PC-3 (cell line): ENCODE results near the gene IGSF21. TPM values are rescaled to one million over a fixed set of nuclear protein-coding genes. Genes with fewer than 3 reads are reported as not detected.

Source experiments
- ATAC-seq: fragments of 200-7000 bp; cut with Tn5 transposase; 2 replicates; pipeline ENCODE4 v1.9.1; 2020; ENCODE audit warnings: mild to moderate bottlenecking, moderate library complexity
- BruUV-seq: library from RNA; stranded (reverse); fragments of 400-500 nt; replicated peaks from 2 replicates; lab custom pipeline; 2021; lab: Mats Ljungman, UMichigan
- CTCF ChIA-PET: fragments of 300-600 bp; sonication (Branson Sonifier 250); formaldehyde crosslinking; loops from one replicate; lab custom pipeline; 2022; ENCODE audit warnings: antibody characterized with exemption; lab: Charles Lee
- POLR2A ChIA-PET: fragments of 300-600 bp; sonication (Branson Sonifier 250); formaldehyde crosslinking; loops from one replicate; lab custom pipeline; 2022; ENCODE audit warnings: antibody characterized with exemption; ENCODE audit not compliant: unreplicated experiment; lab: Charles Lee
- DNase-seq: peaks from one replicate; pipeline ENCODE4 v3.0.0-alpha.2; 2015
- H2AFZ ChIP-seq: fragments of 300-600 bp; sonication (generic); 2 replicates; pipeline ENCODE4 v1.6.0; 2016; ENCODE audit warnings: antibody characterized with exemption, low read length
- H3F3A ChIP-seq: fragments of 300-600 bp; sonication (generic); one replicate; pipeline ENCODE4 v1.6.0; 2017; ENCODE audit warnings: antibody characterized with exemption, low read length, control low read depth, mild to moderate bottlenecking; ENCODE audit not compliant: unreplicated experiment
- H3K27ac ChIP-seq: fragments of 300-600 bp; sonication (generic); 2 replicates; pipeline ENCODE4 v1.5.1; 2016; ENCODE audit warnings: mild to moderate bottlenecking, low read length
- H3K27me3 ChIP-seq: fragments of 300-600 bp; sonication (generic); 2 replicates; pipeline ENCODE4 v1.6.1; 2016; ENCODE audit warnings: low read length, mixed read lengths
- H3K36me3 ChIP-seq: fragments of 300-600 bp; sonication (generic); 2 replicates; pipeline ENCODE4 v1.6.1; 2016; ENCODE audit warnings: low read depth, mixed run types, low read length, mixed read lengths
- H3K4me1 ChIP-seq: fragments of 300-600 bp; sonication (generic); 2 replicates; pipeline ENCODE4 v1.5.1; 2016; ENCODE audit warnings: low read length; ENCODE audit not compliant: insufficient read depth
- H3K4me2 ChIP-seq: fragments of 300-600 bp; sonication (generic); 2 replicates; pipeline ENCODE4 v1.6.0; 2016; ENCODE audit warnings: low read length
- H3K4me3 ChIP-seq: fragments of 300-600 bp; sonication (generic); 2 replicates; pipeline ENCODE4 v1.5.1; 2016; ENCODE audit warnings: mild to moderate bottlenecking, low read length, mixed read lengths
- H3K79me2 ChIP-seq: fragments of 300-600 bp; sonication (generic); 2 replicates; pipeline ENCODE4 v1.6.1; 2017; ENCODE audit warnings: low read length, mixed read lengths
- H3K9ac ChIP-seq: fragments of 300-600 bp; sonication (generic); 2 replicates; pipeline ENCODE4 v1.6.0; 2016; ENCODE audit warnings: mild to moderate bottlenecking, low read length
- H3K9me2 ChIP-seq: fragments of 300-600 bp; sonication (generic); replicated peaks from 2 replicates; pipeline ENCODE4 v1.6.1; 2016; ENCODE audit warnings: mixed run types, low read length, mixed read lengths
- H3K9me3 ChIP-seq: fragments of 300-600 bp; sonication (generic); 2 replicates; pipeline ENCODE4 v1.6.1; 2016; ENCODE audit warnings: low read length, mixed read lengths
- H4K20me1 ChIP-seq: fragments of 300-600 bp; sonication (generic); 2 replicates; pipeline ENCODE4 v1.6.1; 2016; ENCODE audit warnings: low read length, mixed read lengths
- EZH2 ChIP-seq: fragments of 300-600 bp; sonication (generic); IDR thresholded peaks from one replicate; pipeline ENCODE4 v1.6.1; 2017; ENCODE audit warnings: antibody characterized with exemption, mild to moderate bottlenecking, low read length; ENCODE audit not compliant: unreplicated experiment
- EZH2phosphoT487 ChIP-seq: fragments of 300-600 bp; sonication (generic); IDR thresholded peaks from 2 replicates; pipeline ENCODE4 v1.6.1; 2018; ENCODE audit warnings: mild to moderate bottlenecking, antibody characterized with exemption, low read length, borderline replicate concordance
- intact Hi-C: fragments of 100-400 bp; cut with micrococcal nuclease; formaldehyde crosslinking; loops from 2 replicates; pipeline ENCODE4 v1.9.0; 2023
- total RNA-seq: library from RNA; depleted of rRNA; stranded (reverse); fragments of >200 nt; gene quantifications from 2 replicates; pipeline ENCODE4 v1.2.3, GENCODE V29; 2014
- TF ChIP-seq, protein P1 (sequence below): fragments of 300-600 bp; sonication (generic); conservative IDR thresholded peaks from 2 replicates; pipeline ENCODE4 v1.5.1; 2017; ENCODE audit warnings: antibody characterized with exemption, low read depth, mild to moderate bottlenecking, low read length

IGSF21 gene
- total RNA-seq, 1 experiment from 2014 or later: not detected

GRCh38 chr1:18132711-18133541, 25.3 kb downstream of the IGSF21 start:
- CTCF ChIA-PET: interaction anchor here (0.5 kb wide), 1 partner anchor 168 kb away, joined by 3 read pairs; no protein-coding TSS in a partner anchor
- POLR2A ChIA-PET: no interaction called here

GRCh38 chr1:18134324-18135046, 26.9 kb downstream of the IGSF21 start:
- Histone ChIP-seq H3K36me3 (no peaks in the 10 kb centered on the region), H3K4me2 (no peak overlapping the region), H3K9ac (no peak overlapping the region), H3K27me3 (peaks cover 3% of the 10 kb centered on the region; the same call in 1 of the 2 replicates), H3K27ac (no peak overlapping the region), H3K4me3 (no peak overlapping the region), H3F3A (no peaks in the 10 kb centered on the region), H4K20me1 (no peaks in the 10 kb centered on the region), H3K4me1 (no peaks in the 10 kb centered on the region), H3K9me3 (no peaks in the 10 kb centered on the region), H2AFZ (no peak overlapping the region), H3K79me2 (no peaks in the 10 kb centered on the region), H3K9me2 (no peaks in the 10 kb centered on the region)
- CTCF ChIA-PET: no interaction called here
- TF ChIP-seq, protein P1, sequence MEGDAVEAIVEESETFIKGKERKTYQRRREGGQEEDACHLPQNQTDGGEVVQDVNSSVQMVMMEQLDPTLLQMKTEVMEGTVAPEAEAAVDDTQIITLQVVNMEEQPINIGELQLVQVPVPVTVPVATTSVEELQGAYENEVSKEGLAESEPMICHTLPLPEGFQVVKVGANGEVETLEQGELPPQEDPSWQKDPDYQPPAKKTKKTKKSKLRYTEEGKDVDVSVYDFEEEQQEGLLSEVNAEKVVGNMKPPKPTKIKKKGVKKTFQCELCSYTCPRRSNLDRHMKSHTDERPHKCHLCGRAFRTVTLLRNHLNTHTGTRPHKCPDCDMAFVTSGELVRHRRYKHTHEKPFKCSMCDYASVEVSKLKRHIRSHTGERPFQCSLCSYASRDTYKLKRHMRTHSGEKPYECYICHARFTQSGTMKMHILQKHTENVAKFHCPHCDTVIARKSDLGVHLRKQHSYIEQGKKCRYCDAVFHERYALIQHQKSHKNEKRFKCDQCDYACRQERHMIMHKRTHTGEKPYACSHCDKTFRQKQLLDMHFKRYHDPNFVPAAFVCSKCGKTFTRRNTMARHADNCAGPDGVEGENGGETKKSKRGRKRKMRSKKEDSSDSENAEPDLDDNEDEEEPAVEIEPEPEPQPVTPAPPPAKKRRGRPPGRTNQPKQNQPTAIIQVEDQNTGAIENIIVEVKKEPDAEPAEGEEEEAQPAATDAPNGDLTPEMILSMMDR: no peak
- no peak for TF ChIP-seq EZH2phosphoT487
- no peak for TF ChIP-seq EZH2
- DNase-seq (no peak), ATAC-seq (no peak)
- no TSS peak for BruUV-seq
- intact Hi-C loops: no loop called here
- POLR2A ChIA-PET: no interaction called here

More at GRCh38 chr1:18132711-18133541, 25.3 kb downstream of the IGSF21 start:
- H3K27ac ChIP-seq: no peak overlapping the region
- intact Hi-C loops: no loop called here
- TF ChIP-seq EZH2phosphoT487: no peak
- TF ChIP-seq EZH2: no peak
- TF ChIP-seq, protein P1: no peak
- H3K27me3 ChIP-seq: peaks cover 3% of the 10 kb centered on the region; the same call in 1 of the 2 replicates
- no peaks in the 10 kb centered on the region for H3K79me2 ChIP-seq
- no peaks in the 10 kb centered on the region for H3K9me3 ChIP-seq
- no peaks in the 10 kb centered on the region for H3K36me3 ChIP-seq
- no peak for ATAC-seq
- no peak overlapping the region for H2AFZ ChIP-seq
- no peak overlapping the region for H3K9ac ChIP-seq
- BruUV-seq: no TSS peak
- no peaks in the 10 kb centered on the region for H3F3A ChIP-seq
- no peak for DNase-seq
- no peaks in the 10 kb centered on the region for H3K9me2 ChIP-seq
- H3K4me1 ChIP-seq: no peaks in the 10 kb centered on the region
- H3K4me3 ChIP-seq: no peak overlapping the region
- H3K4me2 ChIP-seq: no peak overlapping the region
- no peaks in the 10 kb centered on the region for H4K20me1 ChIP-seq
